NB4 (cell line): Measurements from ENCODE around the gene ADGRL4.

Experiments used
- DNase-seq: peaks from one replicate; pipeline ENCODE4 v3.0.0; 2010; ENCODE audit warnings: low read depth
- H3K4me3 ChIP-seq: one replicate; pipeline ENCODE4 v1.5.1; 2011; ENCODE audit warnings: mild to moderate bottlenecking, low read depth, low read length, moderate library complexity
- CTCF ChIP-seq: IDR thresholded peaks from one replicate; pipeline ENCODE4 v1.5.1; 2012; ENCODE audit warnings: low read depth, low read length
- MAX ChIP-seq: IDR thresholded peaks from 2 replicates; pipeline ENCODE4 v1.6.1; 2011; ENCODE audit warnings: low read depth, low read length
- MYC ChIP-seq: IDR thresholded peaks from 2 replicates; pipeline ENCODE4 v1.6.1; 2011; ENCODE audit warnings: low read depth, low read length
- POLR2A ChIP-seq: IDR thresholded peaks from 2 replicates; pipeline ENCODE4 v1.6.1; 2011; ENCODE audit warnings: mild to moderate bottlenecking; ENCODE audit not compliant: insufficient read length; ENCODE audit errors: extremely low read depth

ADGRL4 gene

GRCh38 chr1:78864175-78864574, 142.4 kb downstream of the ADGRL4 start:
- no peak for TF ChIP-seq MYC
- TF ChIP-seq CTCF = no peak
- TF ChIP-seq MAX = no peak
- no peak for TF ChIP-seq POLR2A
- no peak for DNase-seq
- H3K4me3 ChIP-seq = no peak overlapping the region

GRCh38 chr1:78856096-78856495, 150.4 kb downstream of the ADGRL4 start:
- H3K4me3 ChIP-seq = no peak overlapping the region
- no peak for DNase-seq
- TF ChIP-seq MAX (no peak), MYC (no peak), CTCF (no peak), POLR2A (no peak)

- DNase-seq = no peak
- H3K4me3 ChIP-seq = no peak overlapping the region
- TF ChIP-seq MAX (no peak), MYC (no peak), POLR2A (no peak), CTCF (no peak)
Measured at GRCh38 chr1:78855258-78855657, 151.3 kb downstream of the ADGRL4 start.

GRCh38 chr1:78854556-78854955, 152.0 kb downstream of the ADGRL4 start:
- no peak for DNase-seq
- no peak for TF ChIP-seq CTCF
- no peak for TF ChIP-seq MAX
- no peak overlapping the region for H3K4me3 ChIP-seq

- H3K4me3 ChIP-seq = no peak overlapping the region
- TF ChIP-seq CTCF = no peak
- no peak for DNase-seq
Measured at GRCh38 chr1:78843546-78843945, 163.0 kb downstream of the ADGRL4 start.

GRCh38 chr1:78843111-78843510, 163.4 kb downstream of the ADGRL4 start:
- no peak for DNase-seq
- H3K4me3 ChIP-seq = no peak overlapping the region
- TF ChIP-seq MYC = no peak
- no peak for TF ChIP-seq MAX
- TF ChIP-seq CTCF = no peak
- no peak for TF ChIP-seq POLR2A
